H9 (cell line): ENCODE results near the gene KLHL10. TPM values are rescaled to one million over a fixed set of nuclear protein-coding genes. Genes with fewer than 3 reads are reported as not detected.

ENCODE experiments used
- DNase-seq: peaks from one replicate; pipeline ENCODE4 v3.0.0-alpha.2; 2017
- H2AFZ ChIP-seq: one replicate; pipeline ENCODE4 v1.6.1; 2013; ENCODE audit warnings: mild to moderate bottlenecking, low read length, control low read depth, moderate library complexity
- H2AK5ac ChIP-seq: 2 replicates; pipeline ENCODE4 v1.6.1; 2013; ENCODE audit warnings: low read length, control low read depth, mixed read lengths; ENCODE audit not compliant: insufficient read length
- H2BK120ac ChIP-seq: one replicate; pipeline ENCODE4 v1.6.1; 2013; ENCODE audit warnings: low read depth, mild to moderate bottlenecking, low read length, control low read depth, inconsistent platforms; ENCODE audit not compliant: poor library complexity, severe bottlenecking
- H2BK12ac ChIP-seq: 2 replicates; pipeline ENCODE4 v1.6.1; 2013; ENCODE audit warnings: low read length, control low read depth, mixed read lengths, low read depth; ENCODE audit not compliant: insufficient read length
- H2BK15ac ChIP-seq: 2 replicates; pipeline ENCODE4 v1.6.1; 2013; ENCODE audit warnings: low read depth, low read length, control low read depth
- H2BK20ac ChIP-seq: one replicate; pipeline ENCODE4 v1.6.1; 2013; ENCODE audit warnings: low read depth, mild to moderate bottlenecking, low read length, control low read depth, inconsistent platforms; ENCODE audit not compliant: poor library complexity, severe bottlenecking
- H2BK5ac ChIP-seq: 2 replicates; pipeline ENCODE4 v1.6.1; 2013; ENCODE audit warnings: low read length, control low read depth, mixed read lengths; ENCODE audit not compliant: insufficient read length
- H3K14ac ChIP-seq: 2 replicates; pipeline ENCODE4 v1.6.1; 2013; ENCODE audit warnings: low read length, control low read depth; ENCODE audit not compliant: insufficient read depth
- H3K18ac ChIP-seq: 2 replicates; pipeline ENCODE4 v1.6.1; 2013; ENCODE audit warnings: low read depth, mild to moderate bottlenecking, mixed read lengths, low read length, control low read depth; ENCODE audit not compliant: insufficient read length
- H3K23ac ChIP-seq: 2 replicates; pipeline ENCODE4 v1.6.1; 2013; ENCODE audit warnings: low read length, control low read depth, mixed read lengths, low read depth; ENCODE audit not compliant: insufficient read length
- H3K23me2 ChIP-seq: 2 replicates; pipeline ENCODE4 v1.6.1; 2013; ENCODE audit warnings: low read depth, mild to moderate bottlenecking, mixed read lengths, low read length, control low read depth; ENCODE audit not compliant: insufficient read length, poor library complexity, severe bottlenecking
- H3K27ac ChIP-seq: 2 replicates; pipeline ENCODE4 v1.5.1; 2013; ENCODE audit warnings: low read length, control low read depth, mixed read lengths, low read depth; ENCODE audit not compliant: insufficient read length
- H3K27me3 ChIP-seq: 2 replicates; pipeline ENCODE4 v1.6.1; 2013; ENCODE audit warnings: low read length, control low read depth, inconsistent platforms; ENCODE audit not compliant: insufficient read depth
- H3K4ac ChIP-seq: 2 replicates; pipeline ENCODE4 v1.6.1; 2013; ENCODE audit warnings: low read depth, mild to moderate bottlenecking, control low read depth, inconsistent platforms, low read length, moderate library complexity
- H3K4me1 ChIP-seq: 2 replicates; pipeline ENCODE4 v1.6.1; 2013; ENCODE audit warnings: low read length, control low read depth, inconsistent platforms; ENCODE audit not compliant: insufficient read depth
- H3K4me2 ChIP-seq: 2 replicates; pipeline ENCODE4 v1.6.1; 2013; ENCODE audit warnings: low read length, control low read depth, mixed read lengths; ENCODE audit not compliant: insufficient read length, insufficient read depth
- H3K56ac ChIP-seq: 2 replicates; pipeline ENCODE4 v1.6.1; 2013; ENCODE audit warnings: low read depth, mild to moderate bottlenecking, mixed read lengths, low read length, control low read depth; ENCODE audit not compliant: insufficient read length
- H3K79me1 ChIP-seq: 2 replicates; pipeline ENCODE4 v1.6.1; 2013; ENCODE audit warnings: low read depth, mild to moderate bottlenecking, moderate library complexity, low read length, control low read depth, inconsistent platforms; ENCODE audit not compliant: insufficient read depth, poor library complexity, severe bottlenecking
- H3K79me2 ChIP-seq: 2 replicates; pipeline ENCODE4 v1.6.1; 2013; ENCODE audit warnings: low read length, control low read depth, inconsistent platforms; ENCODE audit not compliant: insufficient read depth
- H3K9ac ChIP-seq: 2 replicates; pipeline ENCODE4 v1.6.1; 2013; ENCODE audit warnings: low read length, control low read depth, mixed read lengths; ENCODE audit not compliant: insufficient read length; ENCODE audit errors: extremely low read depth
- H3K9me3 ChIP-seq: one replicate; pipeline ENCODE4 v1.6.1; 2013; ENCODE audit warnings: low read depth, low read length, inconsistent platforms; ENCODE audit not compliant: control insufficient read depth
- H3T11ph ChIP-seq: one replicate; pipeline ENCODE4 v1.6.1; 2013; ENCODE audit warnings: mild to moderate bottlenecking, low read length, control low read depth, inconsistent platforms
- H4K20me1 ChIP-seq: one replicate; pipeline ENCODE4 v1.6.1; 2013; ENCODE audit not compliant: control insufficient read depth, insufficient read length, insufficient read depth
- H4K5ac ChIP-seq: 2 replicates; pipeline ENCODE4 v1.6.1; 2013; ENCODE audit warnings: low read depth, mild to moderate bottlenecking, mixed read lengths, low read length, control low read depth; ENCODE audit not compliant: insufficient read length
- H4K8ac ChIP-seq: replicated peaks from 2 replicates; pipeline ENCODE4 v1.6.1; 2013; ENCODE audit warnings: low read length, control low read depth, mixed read lengths, low read depth; ENCODE audit not compliant: insufficient read length
- H4K91ac ChIP-seq: 2 replicates; pipeline ENCODE4 v1.6.1; 2013; ENCODE audit warnings: low read depth, mild to moderate bottlenecking, moderate library complexity, mixed read lengths, low read length, control low read depth; ENCODE audit not compliant: insufficient read length
- H3K27ac Mint-ChIP-seq, 3 experiments: 2 replicates in 2 of 3; 3 replicates in 1 of 3; pipeline ENCODE4 v1.8.0; 2020 to 2021; ENCODE audit warnings: mixed read lengths in 3 of 3, mild to moderate bottlenecking in 1 of 3, moderate library complexity in 1 of 3
- H3K27me3 Mint-ChIP-seq: 2 replicates; pipeline ENCODE4 v1.8.0; 2021; ENCODE audit warnings: low read depth, mild to moderate bottlenecking, moderate library complexity, mixed read lengths
- H3K36me3 Mint-ChIP-seq, 3 experiments: 2 replicates in 2 of 3; 3 replicates in 1 of 3; pipeline ENCODE4 v1.8.0; 2020 to 2021; ENCODE audit warnings: low read depth in 3 of 3, mixed read lengths in 3 of 3; ENCODE audit not compliant: insufficient read depth in 1 of 3
- H3K4me1 Mint-ChIP-seq, 2 experiments: 2 replicates each; pipeline ENCODE4 v1.8.0; 2020; ENCODE audit warnings: mixed read lengths in 2 of 2
- H3K4me3 Mint-ChIP-seq, 2 experiments: 2 replicates in 1 of 2; 3 replicates in 1 of 2; pipeline ENCODE4 v1.8.0; 2020 to 2021; ENCODE audit warnings: mild to moderate bottlenecking in 2 of 2, mixed read lengths in 2 of 2, moderate library complexity in 1 of 2
- H3K9me3 Mint-ChIP-seq, 2 experiments: 2 replicates in 1 of 2; 3 replicates in 1 of 2; pipeline ENCODE4 v1.8.0; 2020; ENCODE audit warnings: mild to moderate bottlenecking in 2 of 2, mixed read lengths in 2 of 2, moderate library complexity in 1 of 2
- WGBS: extraction: QIAGEN DNeasy Blood & Tissue Kit; methylation state at CpG from one replicate; pipeline ENCODE4 v1.1.7; 2013; ENCODE audit warnings: missing lambda C conversion rate, low lambda C conversion rate, mixed read lengths; ENCODE audit not compliant: insufficient read length; ENCODE audit errors: extremely low coverage; 5-methylcytosine and 5-hydroxymethylcytosine counted together
- total RNA-seq: library from RNA; stranded (reverse); gene quantifications from 2 replicates; pipeline ENCODE4 v1.2.1, GENCODE V29; 2021
- TF ChIP-seq, protein P1 (sequence below): fragments of 200-600 bp; sonication (generic); conservative IDR thresholded peaks from 3 replicates; pipeline ENCODE4 v1.8.0; 2021; ENCODE audit warnings: antibody characterized with exemption, mild to moderate bottlenecking

KLHL10 gene
- total RNA-seq, 1 experiment from 2014 or later: 0.46 TPM

- Histone ChIP-seq H3K4me2 (peak overlapping the region; percentile 99), H2BK5ac (no peak overlapping the region), H4K20me1 (no peaks in the 10 kb centered on the region), H3K4ac (no peak overlapping the region), H2BK15ac (no peak overlapping the region), H3K56ac (no peak overlapping the region), H2AK5ac (no peak overlapping the region), H2AFZ (no peak overlapping the region), H3K23ac (no peak overlapping the region), H3K79me1 (no peaks in the 10 kb centered on the region), H4K5ac (no peak overlapping the region), H3K9me3 (no peaks in the 10 kb centered on the region), H3K27me3 (no peaks in the 10 kb centered on the region), H3T11ph (no peak overlapping the region), H3K18ac (no peak overlapping the region), H2BK20ac (no peak overlapping the region), H3K4me1 (peaks cover 3% of the 10 kb centered on the region; the same call in 1 of the 2 replicates), H2BK12ac (no peak overlapping the region), H3K79me2 (peaks cover 11% of the 10 kb centered on the region; the same call in 1 of the 2 replicates), H3K14ac (no peak overlapping the region), H3K27ac (no peak overlapping the region), H3K23me2 (peaks cover 18% of the 10 kb centered on the region), H3K9ac (no peak overlapping the region), H4K8ac (no peak overlapping the region), H2BK120ac (no peak overlapping the region), H4K91ac (no peak overlapping the region)
- peaks cover 25 to 42% (median 41%) of the 10 kb centered on the region in 3 experiments; a peak in 6 of 7 replicates for H3K36me3 Mint-ChIP-seq
- DNase-seq: no peak
- WGBS: no CpG with 5 or more reads among the region's 10 CpGs
- H3K27me3 Mint-ChIP-seq: no peaks in the 10 kb centered on the region
- no peaks in the 10 kb centered on the region for H3K9me3 Mint-ChIP-seq
- no peak overlapping the region; a peak in 3 of 5 replicates for H3K4me3 Mint-ChIP-seq
- TF ChIP-seq, protein P1, sequence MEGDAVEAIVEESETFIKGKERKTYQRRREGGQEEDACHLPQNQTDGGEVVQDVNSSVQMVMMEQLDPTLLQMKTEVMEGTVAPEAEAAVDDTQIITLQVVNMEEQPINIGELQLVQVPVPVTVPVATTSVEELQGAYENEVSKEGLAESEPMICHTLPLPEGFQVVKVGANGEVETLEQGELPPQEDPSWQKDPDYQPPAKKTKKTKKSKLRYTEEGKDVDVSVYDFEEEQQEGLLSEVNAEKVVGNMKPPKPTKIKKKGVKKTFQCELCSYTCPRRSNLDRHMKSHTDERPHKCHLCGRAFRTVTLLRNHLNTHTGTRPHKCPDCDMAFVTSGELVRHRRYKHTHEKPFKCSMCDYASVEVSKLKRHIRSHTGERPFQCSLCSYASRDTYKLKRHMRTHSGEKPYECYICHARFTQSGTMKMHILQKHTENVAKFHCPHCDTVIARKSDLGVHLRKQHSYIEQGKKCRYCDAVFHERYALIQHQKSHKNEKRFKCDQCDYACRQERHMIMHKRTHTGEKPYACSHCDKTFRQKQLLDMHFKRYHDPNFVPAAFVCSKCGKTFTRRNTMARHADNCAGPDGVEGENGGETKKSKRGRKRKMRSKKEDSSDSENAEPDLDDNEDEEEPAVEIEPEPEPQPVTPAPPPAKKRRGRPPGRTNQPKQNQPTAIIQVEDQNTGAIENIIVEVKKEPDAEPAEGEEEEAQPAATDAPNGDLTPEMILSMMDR: no peak
- peaks cover 15% of the 10 kb centered on the region in 2 experiments for H3K4me1 Mint-ChIP-seq
- peak overlapping the region; percentile 66 to 92 (median 83); a peak in 5 of 7 replicates for H3K27ac Mint-ChIP-seq
Observed at GRCh38 chr17:41865596-41865893, 27.9 kb downstream of the KLHL10 start.
